Measurements from ENCODE around the gene POC1A.

DNA sequence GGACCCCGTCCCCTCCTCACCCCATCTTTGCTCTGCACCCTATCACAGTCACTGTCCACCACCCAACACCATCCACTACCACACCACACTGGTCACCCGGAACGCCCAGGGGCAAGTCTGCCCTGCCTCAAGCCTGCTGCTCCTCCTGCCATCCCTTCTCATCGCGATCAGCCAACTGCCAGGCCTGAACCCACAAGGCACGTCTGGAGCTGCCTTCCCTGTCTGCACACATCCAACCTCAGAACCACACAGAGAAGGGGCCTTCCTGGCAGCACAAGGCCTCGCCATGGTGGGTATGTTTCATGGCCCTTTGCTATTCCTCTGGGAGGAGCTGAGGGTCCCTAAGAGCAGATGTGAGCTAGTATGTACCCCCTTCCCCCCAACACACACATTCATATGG, 94.4 kb downstream of the POC1A start:
- no peak for TF ChIP-seq CTCF (conservative IDR thresholded peaks at IDR 0.05)
- no peak for TF ChIP-seq ZFX (IDR thresholded peaks at IDR 0.05)

Data from C4-2B (cell line).